ENCODE measurements around the gene CACNB1.

GRCh38 chr17:39173080-39173479, 24.4 kb downstream of the CACNB1 start:
- TF ChIP-seq CTCF (IDR thresholded peaks at IDR 0.05; ENCODE audit: insufficient read depth, low read length), result no peak
- no peak for TF ChIP-seq GABPA (IDR thresholded peaks at IDR 0.05; ENCODE audit: low read depth)
- no peak for TF ChIP-seq POLR2AphosphoS5 (IDR thresholded peaks at IDR 0.05; ENCODE audit: low read depth)

Measured in HL-60 (cell line).